ENCODE data around the gene DAAM1.

GRCh38 chr14:59254146-59254910, 65.9 kb downstream of the DAAM1 start:
- TF ChIP-seq, protein P1, sequence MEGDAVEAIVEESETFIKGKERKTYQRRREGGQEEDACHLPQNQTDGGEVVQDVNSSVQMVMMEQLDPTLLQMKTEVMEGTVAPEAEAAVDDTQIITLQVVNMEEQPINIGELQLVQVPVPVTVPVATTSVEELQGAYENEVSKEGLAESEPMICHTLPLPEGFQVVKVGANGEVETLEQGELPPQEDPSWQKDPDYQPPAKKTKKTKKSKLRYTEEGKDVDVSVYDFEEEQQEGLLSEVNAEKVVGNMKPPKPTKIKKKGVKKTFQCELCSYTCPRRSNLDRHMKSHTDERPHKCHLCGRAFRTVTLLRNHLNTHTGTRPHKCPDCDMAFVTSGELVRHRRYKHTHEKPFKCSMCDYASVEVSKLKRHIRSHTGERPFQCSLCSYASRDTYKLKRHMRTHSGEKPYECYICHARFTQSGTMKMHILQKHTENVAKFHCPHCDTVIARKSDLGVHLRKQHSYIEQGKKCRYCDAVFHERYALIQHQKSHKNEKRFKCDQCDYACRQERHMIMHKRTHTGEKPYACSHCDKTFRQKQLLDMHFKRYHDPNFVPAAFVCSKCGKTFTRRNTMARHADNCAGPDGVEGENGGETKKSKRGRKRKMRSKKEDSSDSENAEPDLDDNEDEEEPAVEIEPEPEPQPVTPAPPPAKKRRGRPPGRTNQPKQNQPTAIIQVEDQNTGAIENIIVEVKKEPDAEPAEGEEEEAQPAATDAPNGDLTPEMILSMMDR (IDR thresholded peaks at IDR 0.05): no peak
- TF ChIP-seq POLR2A (IDR thresholded peaks at IDR 0.05): no peak
